NOMO-1 treated with dmso at 0.1 percent for 144 hours (cell line): ENCODE measurements around the gene URI1.

Experiments
- DNase-seq: peaks from one replicate; lab custom pipeline; 2025; ENCODE audit not compliant: unreplicated experiment; lab: John Stamatoyannopoulos, UW

The URI1 gene

GRCh38 chr19:29967623-29968022 lies 25.6 kb downstream of the URI1 start:
- DNase-seq = no peak

- no peak for DNase-seq
Observed at GRCh38 chr19:29969891-29970290, 27.9 kb downstream of the URI1 start.

GRCh38 chr19:29971002-29971401 lies 29.0 kb downstream of the URI1 start:
- DNase-seq = no peak

- no peak for DNase-seq
Observed at GRCh38 chr19:29971648-29972047, 29.6 kb downstream of the URI1 start.

GRCh38 chr19:29974701-29975100 lies 32.7 kb downstream of the URI1 start:
- DNase-seq = no peak

- DNase-seq = no peak
Observed at GRCh38 chr19:29976151-29976943, 34.3 kb downstream of the URI1 start.

GRCh38 chr19:29978080-29978479 lies 36.0 kb downstream of the URI1 start:
- DNase-seq = no peak

- no peak for DNase-seq
Observed at GRCh38 chr19:29983568-29983967, 41.5 kb downstream of the URI1 start.

- DNase-seq = no peak
Observed at GRCh38 chr19:29985196-29985595, 43.2 kb downstream of the URI1 start.

GRCh38 chr19:29988351-29988750 lies 46.3 kb downstream of the URI1 start:
- no peak for DNase-seq

- DNase-seq = no peak
Observed at GRCh38 chr19:29992233-29992867, 50.3 kb downstream of the URI1 start.

- no peak for DNase-seq
Observed at GRCh38 chr19:29999490-29999889, 57.5 kb downstream of the URI1 start.

GRCh38 chr19:30000862-30001261 lies 58.8 kb downstream of the URI1 start:
- no peak for DNase-seq

- no peak for DNase-seq
Observed at GRCh38 chr19:30001301-30001700, 59.3 kb downstream of the URI1 start.

- DNase-seq = no peak
Observed at GRCh38 chr19:30001791-30002190, 59.8 kb downstream of the URI1 start.

GRCh38 chr19:30003866-30004265 lies 61.8 kb downstream of the URI1 start:
- DNase-seq = no peak

GRCh38 chr19:30004403-30004802 lies 62.4 kb downstream of the URI1 start:
- no peak for DNase-seq

GRCh38 chr19:30006207-30006606 lies 64.2 kb downstream of the URI1 start:
- DNase-seq = no peak

- DNase-seq = no peak
Observed at GRCh38 chr19:30008169-30008568, 66.1 kb downstream of the URI1 start.

GRCh38 chr19:30009013-30009412 lies 67.0 kb downstream of the URI1 start:
- DNase-seq = no peak

- DNase-seq = no peak
Observed at GRCh38 chr19:30011051-30011578, 69.1 kb downstream of the URI1 start.

GRCh38 chr19:30014770-30015169 lies 72.7 kb downstream of the URI1 start:
- DNase-seq = no peak
